Cardiac muscle cell (in vitro differentiated cells and primary cell): ENCODE measurements around the gene LDLRAP1. TPM values are rescaled to one million over a fixed set of nuclear protein-coding genes. Genes with fewer than 3 reads are reported as not detected.

Source experiments
- DNase-seq, 2 donors: peaks; one replicate each; pipeline versions ENCODE4 v3.0.0 to v3.0.0-alpha.2; 2010 to 2017; ENCODE audit warnings: low read depth in 1 of 2, low spot score in 1 of 2
- H3K27ac ChIP-seq: fragments of 200-600 bp; sonication (generic); 2 replicates; pipeline ENCODE4 v1.5.1; 2016
- H3K27me3 ChIP-seq: fragments of 200-600 bp; sonication (generic); 2 replicates; pipeline ENCODE4 v1.6.0; 2016; ENCODE audit warnings: control low read depth
- H3K36me3 ChIP-seq: fragments of 200-600 bp; sonication (generic); 2 replicates; pipeline ENCODE4 v1.5.1; 2016; ENCODE audit warnings: control low read depth
- H3K4me1 ChIP-seq: fragments of 200-600 bp; sonication (generic); 2 replicates; pipeline ENCODE4 v1.8.1; 2017; ENCODE audit warnings: low read depth, mild to moderate bottlenecking, mixed run types
- H3K4me3 ChIP-seq: fragments of 200-600 bp; sonication (generic); 2 replicates; pipeline ENCODE4 v1.5.1; 2016; ENCODE audit warnings: mild to moderate bottlenecking
- H3K9me3 ChIP-seq: fragments of 200-600 bp; sonication (generic); 2 replicates; pipeline ENCODE4 v1.5.1; 2017; ENCODE audit warnings: low read depth, mild to moderate bottlenecking, control low read depth
- CTCF ChIP-seq: IDR thresholded peaks from 2 replicates; pipeline ENCODE4 v1.5.1; 2012; ENCODE audit warnings: low read depth, mild to moderate bottlenecking, low read length
- polyA plus RNA-seq: library from polyadenylated mRNA; unstranded; fragments of >200 nt; fragmentation: Nextera tagmentation; extraction: Ambion mirVana; gene quantifications from 2 replicates; pipeline ENCODE4 v1.2.1, GENCODE V29; 2016
- total RNA-seq: library from RNA; depleted of rRNA; stranded (reverse); fragments of >200 nt; gene quantifications from 2 replicates; pipeline ENCODE4 v1.2.3, GENCODE V29; 2016

LDLRAP1 gene
- total RNA-seq (15.8 and 16.4 TPM in 2 replicates), polyA plus RNA-seq (12.2 and 21.8 TPM in 2 replicates)

GRCh38 chr1:25543425-25544242, at the start of gene LDLRAP1:
TSS of gene LDLRAP1 (plus strand) at chr1:25543606. CDS start at chr1:25543699, 93 bp downstream.
- Histone ChIP-seq H3K36me3 (no peaks in the 10 kb centered on the region), H3K9me3 (no peaks in the 10 kb centered on the region), H3K4me1 (peaks cover 2% of the 10 kb centered on the region), H3K27ac (peak within 1 kb of the TSS; percentile 69), H3K27me3 (no peaks in the 10 kb centered on the region), H3K4me3 (peak within 1 kb of the TSS; percentile 68)
- DNase-seq, result peak; percentile 83 to 86
- no peak for TF ChIP-seq CTCF

GRCh38 chr1:25494952-25495351, 48.5 kb upstream of the LDLRAP1 start:
- Histone ChIP-seq H3K27me3 (no peaks in the 10 kb centered on the region), H3K4me1 (peaks cover 5% of the 10 kb centered on the region), H3K36me3 (peaks cover 22% of the 10 kb centered on the region), H3K9me3 (no peaks in the 10 kb centered on the region), H3K27ac (no peak overlapping the region), H3K4me3 (no peak overlapping the region)
- TF ChIP-seq CTCF, result no peak
- no peak for DNase-seq

GRCh38 chr1:25500694-25501093, 42.7 kb upstream of the LDLRAP1 start:
- Histone ChIP-seq H3K36me3 (peaks cover 15% of the 10 kb centered on the region), H3K4me3 (no peak overlapping the region), H3K27ac (peak overlapping the region; percentile 60), H3K4me1 (peaks cover 4% of the 10 kb centered on the region), H3K27me3 (no peaks in the 10 kb centered on the region), H3K9me3 (no peaks in the 10 kb centered on the region)
- no peak for TF ChIP-seq CTCF
- DNase-seq, result peak in 1 of 2 donors; percentile 55

- Histone ChIP-seq H3K4me1 (peaks cover 4% of the 10 kb centered on the region), H3K27me3 (no peaks in the 10 kb centered on the region), H3K27ac (peak overlapping the region; percentile 60), H3K9me3 (no peaks in the 10 kb centered on the region), H3K4me3 (no peak overlapping the region), H3K36me3 (peaks cover 15% of the 10 kb centered on the region)
- TF ChIP-seq CTCF, result peak; percentile 27
- peak in 1 of 2 donors; percentile 65 for DNase-seq
Measured at GRCh38 chr1:25501235-25502058, 42.0 kb upstream of the LDLRAP1 start.

GRCh38 chr1:25502957-25503356, 40.4 kb upstream of the LDLRAP1 start:
- H3K9me3 ChIP-seq, result no peaks in the 10 kb centered on the region
- peaks cover 4% of the 10 kb centered on the region for H3K4me1 ChIP-seq
- DNase-seq, result no peak
- H3K36me3 ChIP-seq, result peaks cover 11% of the 10 kb centered on the region
- no peak overlapping the region for H3K4me3 ChIP-seq
- H3K27me3 ChIP-seq, result no peaks in the 10 kb centered on the region
- no peak overlapping the region for H3K27ac ChIP-seq
- TF ChIP-seq CTCF, result no peak
